Measurements from ENCODE around the gene OR2C3. TPM values are rescaled to one million over a fixed set of nuclear protein-coding genes. Genes with fewer than 3 reads are reported as not detected.
A peak's percentile ranks its signal among the peaks of the same experiment; 100 is the strongest.

OR2C3 gene
- not detected for total RNA-seq

DNA sequence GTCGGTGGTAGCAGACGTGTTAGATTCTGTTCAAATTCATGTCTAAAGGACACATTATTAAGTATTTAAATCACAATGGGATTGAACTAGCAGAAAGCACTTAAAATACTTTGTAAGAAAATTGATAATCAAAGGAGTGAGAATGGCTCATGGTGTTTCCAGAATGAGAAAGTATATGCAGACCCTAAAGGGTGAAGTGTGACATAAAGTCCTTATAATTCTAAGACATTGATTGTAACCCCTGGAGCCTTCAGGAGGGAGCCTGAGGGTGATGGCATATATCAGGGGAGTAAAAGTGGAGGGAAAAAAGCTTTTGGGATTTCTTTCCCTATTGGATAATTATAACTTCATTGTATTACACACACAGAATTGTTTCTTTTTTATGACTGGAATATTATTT is at the start of gene OR2C3:
Gene OR2C3 (minus strand): TSS at position 101 of the 400 bp plus-strand sequence. CDS start 3,929 bp downstream, outside the sequence.
- Histone ChIP-seq H3K4me1 (no peaks in the 10 kb centered on the region), H3K9me3 (no peaks in the 10 kb centered on the region), H3K4me3 (replicated peaks in 1 of 3) (no peak within 1 kb of the TSS), H3K27me3 (no peaks in the 10 kb centered on the region), H3K27ac (no peak within 1 kb of the TSS), H3K36me3 (no peaks in the 10 kb centered on the region)
- WGBS, 2 donors, result 81 to 83% methylated on average over 2 of the region's 2 CpGs
- no peak for DNase-seq
- TF ChIP-seq POLR2A (IDR thresholded peaks at IDR 0.05), result no peak
- TF ChIP-seq, protein P1, sequence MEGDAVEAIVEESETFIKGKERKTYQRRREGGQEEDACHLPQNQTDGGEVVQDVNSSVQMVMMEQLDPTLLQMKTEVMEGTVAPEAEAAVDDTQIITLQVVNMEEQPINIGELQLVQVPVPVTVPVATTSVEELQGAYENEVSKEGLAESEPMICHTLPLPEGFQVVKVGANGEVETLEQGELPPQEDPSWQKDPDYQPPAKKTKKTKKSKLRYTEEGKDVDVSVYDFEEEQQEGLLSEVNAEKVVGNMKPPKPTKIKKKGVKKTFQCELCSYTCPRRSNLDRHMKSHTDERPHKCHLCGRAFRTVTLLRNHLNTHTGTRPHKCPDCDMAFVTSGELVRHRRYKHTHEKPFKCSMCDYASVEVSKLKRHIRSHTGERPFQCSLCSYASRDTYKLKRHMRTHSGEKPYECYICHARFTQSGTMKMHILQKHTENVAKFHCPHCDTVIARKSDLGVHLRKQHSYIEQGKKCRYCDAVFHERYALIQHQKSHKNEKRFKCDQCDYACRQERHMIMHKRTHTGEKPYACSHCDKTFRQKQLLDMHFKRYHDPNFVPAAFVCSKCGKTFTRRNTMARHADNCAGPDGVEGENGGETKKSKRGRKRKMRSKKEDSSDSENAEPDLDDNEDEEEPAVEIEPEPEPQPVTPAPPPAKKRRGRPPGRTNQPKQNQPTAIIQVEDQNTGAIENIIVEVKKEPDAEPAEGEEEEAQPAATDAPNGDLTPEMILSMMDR (IDR thresholded peaks at IDR 0.05), result no peak
- intact Hi-C loops (cut with DNase I), result no loop called here

DNA sequence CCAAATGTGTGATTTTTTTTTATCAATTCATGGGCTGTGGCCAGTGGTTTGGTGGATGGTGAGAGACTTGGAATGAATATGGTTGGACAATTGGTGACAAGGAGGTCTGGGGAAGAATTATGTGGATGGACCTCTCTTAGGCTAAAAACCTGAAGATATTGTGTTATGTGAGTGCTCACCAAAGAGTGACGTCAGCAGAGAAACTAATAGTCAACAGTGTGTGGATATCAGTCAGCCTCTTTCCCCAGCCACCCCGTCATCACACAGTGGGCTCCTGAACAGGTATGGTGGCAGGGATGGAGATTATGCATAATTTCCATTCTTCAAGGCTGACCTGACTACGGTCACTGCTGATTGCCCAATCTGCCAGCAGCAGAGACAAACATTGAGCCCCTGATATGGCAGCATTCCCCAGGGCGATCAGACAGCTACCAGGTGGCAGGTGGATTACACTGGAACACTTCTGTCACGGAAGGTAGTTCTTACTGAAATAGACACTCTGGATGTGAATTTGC is 42.8 kb upstream of the OR2C3 start:
- WGBS, 2 donors, result 89 to 94% methylated on average over 4 to 5 of the region's 5 CpGs
- H3K36me3 ChIP-seq, result no peaks in the 10 kb centered on the region

GRCh38 chr1:247576514-247576913 is 40.3 kb upstream of the OR2C3 start:
- no peaks in the 10 kb centered on the region for H3K4me1 ChIP-seq
- no peak overlapping the region for H3K4me3 ChIP-seq (replicated peaks in 1 of 3)
- 54 to 59% methylated on average over 3 of the region's 3 CpGs for WGBS, 2 donors
- TF ChIP-seq POLR2A (IDR thresholded peaks at IDR 0.05), result no peak
- TF ChIP-seq, protein P1 (IDR thresholded peaks at IDR 0.05), result peak in 1 of 6 experiments; percentile 30
- no peak overlapping the region for H3K27ac ChIP-seq
- DNase-seq, result no peak
- H3K27me3 ChIP-seq, result no peaks in the 10 kb centered on the region
- intact Hi-C loops (cut with DNase I), result no loop called here
- no peaks in the 10 kb centered on the region for H3K9me3 ChIP-seq
- no peaks in the 10 kb centered on the region for H3K36me3 ChIP-seq

More for the DNA sequence above, 42.8 kb upstream of the OR2C3 start:
- no peak for DNase-seq
- intact Hi-C loops (cut with DNase I), result no loop called here
- Histone ChIP-seq H3K9me3 (no peaks in the 10 kb centered on the region), H3K4me3 (replicated peaks in 1 of 3) (no peak overlapping the region), H3K27me3 (no peaks in the 10 kb centered on the region), H3K4me1 (no peaks in the 10 kb centered on the region), H3K27ac (no peak overlapping the region)
- no peak for TF ChIP-seq POLR2A (IDR thresholded peaks at IDR 0.05)
- TF ChIP-seq, protein P1 (IDR thresholded peaks at IDR 0.05), result no peak

- TF ChIP-seq POLR2A (IDR thresholded peaks at IDR 0.05), result no peak
- TF ChIP-seq, protein P1 (IDR thresholded peaks at IDR 0.05), result no peak
- intact Hi-C loops (cut with DNase I), result no loop called here
These were observed 38.4 kb upstream of the OR2C3 start for GRCh38 chr1:247574664-247575063.

DNA sequence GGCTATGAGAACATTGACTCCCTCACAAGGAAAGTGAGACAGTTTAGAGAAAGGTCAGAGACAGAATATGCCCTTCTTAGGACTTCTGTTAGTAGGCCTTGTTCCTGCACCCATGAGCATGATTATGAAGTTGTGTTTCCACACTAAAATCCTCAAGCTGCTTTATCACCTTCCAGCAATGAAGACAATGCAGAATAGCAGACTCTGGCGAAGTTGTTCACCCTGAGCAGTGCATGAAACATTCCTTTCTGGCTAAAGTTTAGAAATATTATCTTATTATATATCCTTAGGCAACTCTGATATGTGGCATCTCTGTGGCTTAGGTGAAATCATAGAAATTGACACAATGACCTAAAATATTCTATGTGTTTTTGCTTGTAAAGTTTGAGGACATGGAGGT is 38.0 kb upstream of the OR2C3 start:
- WGBS, 2 donors, result 61 to 81% methylated on average over 1 of the region's 1 CpG
- no peaks in the 10 kb centered on the region for H3K36me3 ChIP-seq
- intact Hi-C loops (cut with DNase I), result no loop called here
- no peaks in the 10 kb centered on the region for H3K9me3 ChIP-seq
- no peaks in the 10 kb centered on the region for H3K4me1 ChIP-seq
- DNase-seq, result no peak
- no peaks in the 10 kb centered on the region for H3K27me3 ChIP-seq
- TF ChIP-seq, protein P1 (IDR thresholded peaks at IDR 0.05), result no peak
- TF ChIP-seq POLR2A (IDR thresholded peaks at IDR 0.05), result no peak
- no peak overlapping the region for H3K4me3 ChIP-seq (replicated peaks in 1 of 3)
- no peak overlapping the region for H3K27ac ChIP-seq

More at GRCh38 chr1:247574664-247575063, 38.4 kb upstream of the OR2C3 start:
- Histone ChIP-seq H3K27ac (no peak overlapping the region), H3K4me3 (replicated peaks in 1 of 3) (no peak overlapping the region), H3K9me3 (no peaks in the 10 kb centered on the region), H3K36me3 (no peaks in the 10 kb centered on the region), H3K27me3 (no peaks in the 10 kb centered on the region), H3K4me1 (no peaks in the 10 kb centered on the region)
- no peak for DNase-seq

Data from thyroid gland (tissue), 4 donors.